GM23248 (cell line): Measurements from ENCODE around the gene KRT2. TPM values are rescaled to one million over a fixed set of nuclear protein-coding genes. Genes with fewer than 3 reads are reported as not detected.

Experiments used
- DNase-seq: peaks from one replicate; pipeline ENCODE4 v3.0.0-alpha.2; 2015
- H2AFZ ChIP-seq: fragments of 200-600 bp; sonication (generic); 2 replicates; pipeline ENCODE4 v1.6.1; 2016; ENCODE audit warnings: antibody characterized with exemption
- H3F3A ChIP-seq: fragments of 200-600 bp; sonication (generic); 2 replicates; pipeline ENCODE4 v1.6.1; 2016; ENCODE audit warnings: mild to moderate bottlenecking, antibody characterized with exemption, mixed run types; ENCODE audit not compliant: insufficient read depth
- H3K27ac ChIP-seq: fragments of 200-600 bp; sonication (generic); 2 replicates; pipeline ENCODE4 v1.5.1; 2016; ENCODE audit warnings: mild to moderate bottlenecking
- H3K27me3 ChIP-seq: fragments of 200-600 bp; sonication (generic); replicated peaks from 2 replicates; pipeline ENCODE4 v1.6.1; 2016; ENCODE audit warnings: mild to moderate bottlenecking; ENCODE audit not compliant: insufficient read depth
- H3K36me3 ChIP-seq: fragments of 200-600 bp; sonication (generic); 2 replicates; pipeline ENCODE4 v1.6.1; 2016; ENCODE audit warnings: low read depth, mild to moderate bottlenecking
- H3K4me1 ChIP-seq: fragments of 200-600 bp; sonication (generic); 2 replicates; pipeline ENCODE4 v1.6.1; 2016; ENCODE audit warnings: mild to moderate bottlenecking; ENCODE audit not compliant: insufficient read depth
- H3K4me2 ChIP-seq: fragments of 200-600 bp; sonication (generic); one replicate; pipeline ENCODE4 v1.6.1; 2016; ENCODE audit warnings: mild to moderate bottlenecking; ENCODE audit not compliant: unreplicated experiment
- H3K4me3 ChIP-seq: fragments of 200-600 bp; sonication (generic); 2 replicates; pipeline ENCODE4 v1.5.1; 2016; ENCODE audit warnings: mild to moderate bottlenecking
- H3K79me2 ChIP-seq: fragments of 200-600 bp; sonication (generic); 2 replicates; pipeline ENCODE4 v1.6.1; 2016; ENCODE audit warnings: mild to moderate bottlenecking; ENCODE audit not compliant: insufficient read depth
- H3K9ac ChIP-seq: fragments of 200-600 bp; sonication (generic); 2 replicates; pipeline ENCODE4 v1.6.1; 2016; ENCODE audit warnings: mild to moderate bottlenecking
- H3K9me2 ChIP-seq: fragments of 200-600 bp; sonication (generic); 2 replicates; pipeline ENCODE4 v1.6.1; 2016; ENCODE audit warnings: mixed run types, mild to moderate bottlenecking, moderate library complexity; ENCODE audit not compliant: insufficient read depth
- H3K9me3 ChIP-seq: fragments of 200-600 bp; sonication (generic); one replicate; pipeline ENCODE4 v1.6.1; 2017; ENCODE audit warnings: low read depth
- H4K20me1 ChIP-seq: fragments of 200-600 bp; sonication (generic); 2 replicates; pipeline ENCODE4 v1.6.0; 2016; ENCODE audit not compliant: insufficient read depth
- EZH2 ChIP-seq: fragments of 200-600 bp; sonication (generic); IDR thresholded peaks from 2 replicates; pipeline ENCODE4 v1.6.1; 2018; ENCODE audit warnings: antibody characterized with exemption, mild to moderate bottlenecking; ENCODE audit not compliant: insufficient read depth, poor library complexity, severe bottlenecking
- EZH2phosphoT487 ChIP-seq: fragments of 200-600 bp; sonication (generic); IDR thresholded peaks from 2 replicates; pipeline ENCODE4 v1.6.1; 2018; ENCODE audit warnings: antibody characterized with exemption, moderate library complexity, mild to moderate bottlenecking, low read depth; ENCODE audit not compliant: insufficient read depth
- WGBS, 2 experiments: methylation state at CpG; one replicate each; pipeline ENCODE4 v1.1.6; 2015 to 2017; ENCODE audit warnings: low lambda C conversion rate in 2 of 2, low coverage in 1 of 2; ENCODE audit errors: missing lambda C conversion rate in 2 of 2; 5-methylcytosine and 5-hydroxymethylcytosine counted together
- in situ Hi-C: fragments of 300-500 bp; cut with MboI; formaldehyde crosslinking; loops from 2 replicates; pipeline ENCODE4 v1.15.0; 2020
- polyA plus RNA-seq: library from polyadenylated mRNA; unstranded; fragments of >200 nt; fragmentation: Nextera tagmentation; extraction: Ambion mirVana; gene quantifications from 2 replicates; pipeline ENCODE4 v1.2.1, GENCODE V29; 2016
- total RNA-seq: library from RNA; depleted of rRNA; stranded (reverse); fragments of >200 nt; shearing (Covaris generic); gene quantifications from 2 replicates; pipeline ENCODE4 v1.2.3, GENCODE V29; 2014

Gene KRT2
- total and polyA plus RNA-seq, 2 experiments from 2014 or later, result not detected

DNA sequence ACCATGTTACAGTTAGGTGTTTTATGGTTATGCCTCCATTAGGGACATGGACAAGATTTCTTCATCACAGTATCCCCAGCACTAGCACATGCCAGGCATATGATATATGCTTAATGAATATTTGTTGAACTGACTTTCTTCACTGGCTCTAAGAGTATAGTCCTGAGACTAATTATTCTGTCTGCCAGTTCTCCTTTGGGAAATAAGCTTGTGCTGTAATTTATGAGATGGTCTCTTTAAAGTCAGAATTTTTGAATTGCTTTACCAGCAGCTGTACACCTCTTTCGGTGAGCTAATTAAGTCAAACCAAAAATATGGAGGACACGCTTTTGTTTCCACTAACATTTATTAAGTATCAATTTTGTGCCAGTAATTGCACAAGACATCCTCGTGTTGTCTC is 45.9 kb downstream of the KRT2 start:
- no peak overlapping the region for H3K4me2 ChIP-seq
- H2AFZ ChIP-seq, result no peak overlapping the region
- 20% methylated on average over 3 of the region's 3 CpGs for WGBS, 2 experiments
- no peak for DNase-seq
- no peaks in the 10 kb centered on the region for H4K20me1 ChIP-seq
- no peaks in the 10 kb centered on the region for H3K9me2 ChIP-seq
- no peaks in the 10 kb centered on the region for H3F3A ChIP-seq
- no peaks in the 10 kb centered on the region for H3K36me3 ChIP-seq
- H3K4me1 ChIP-seq, result 0 out of 2 replicates have a peak, but pooled peaks cover 4% of the 10 kb centered on the region
- TF ChIP-seq EZH2phosphoT487 (no peak), EZH2 (no peak)
- H3K9me3 ChIP-seq, result no peaks in the 10 kb centered on the region
- H3K9ac ChIP-seq, result no peak overlapping the region
- no peaks in the 10 kb centered on the region for H3K79me2 ChIP-seq
- H3K27ac ChIP-seq, result no peak overlapping the region
- peaks cover 51% of the 10 kb centered on the region for H3K27me3 ChIP-seq
- in situ Hi-C loops, result no loop called here
- no peak overlapping the region for H3K4me3 ChIP-seq

DNA sequence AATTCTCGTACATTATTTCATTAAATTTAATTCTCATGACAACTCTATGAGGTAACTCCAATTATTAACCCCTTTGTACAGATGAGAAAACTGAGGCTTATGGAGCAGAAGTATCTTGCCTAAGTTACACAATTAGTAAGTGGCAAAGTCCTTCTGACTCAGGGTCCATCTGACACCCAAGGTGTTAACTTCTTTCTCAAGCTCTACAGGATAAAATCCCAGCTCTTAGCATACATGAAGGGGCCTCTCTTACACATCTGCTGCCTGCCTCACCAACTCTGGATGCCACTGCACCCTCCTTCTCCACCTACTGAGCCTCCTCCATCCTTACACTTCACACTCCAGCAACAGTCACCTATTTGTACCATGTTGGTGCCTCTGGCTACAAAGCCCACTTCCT is 46.5 kb downstream of the KRT2 start:
- H3K4me2 ChIP-seq, result no peak overlapping the region
- 53 to 59% methylated on average over 1 of the region's 1 CpG for WGBS, 2 experiments
- no peak overlapping the region for H3K4me3 ChIP-seq
- H3K79me2 ChIP-seq, result no peaks in the 10 kb centered on the region
- TF ChIP-seq EZH2 (no peak), EZH2phosphoT487 (no peak)
- H3F3A ChIP-seq, result no peaks in the 10 kb centered on the region
- H2AFZ ChIP-seq, result no peak overlapping the region
- H3K9me2 ChIP-seq, result no peaks in the 10 kb centered on the region
- H4K20me1 ChIP-seq, result no peaks in the 10 kb centered on the region
- in situ Hi-C loops, result no loop called here
- no peak overlapping the region for H3K27ac ChIP-seq
- no peak overlapping the region for H3K9ac ChIP-seq
- DNase-seq, result no peak
- 0 out of 2 replicates have a peak, but pooled peaks cover 4% of the 10 kb centered on the region for H3K4me1 ChIP-seq
- peaks cover 51% of the 10 kb centered on the region for H3K27me3 ChIP-seq
- H3K36me3 ChIP-seq, result no peaks in the 10 kb centered on the region
- H3K9me3 ChIP-seq, result no peaks in the 10 kb centered on the region

DNA sequence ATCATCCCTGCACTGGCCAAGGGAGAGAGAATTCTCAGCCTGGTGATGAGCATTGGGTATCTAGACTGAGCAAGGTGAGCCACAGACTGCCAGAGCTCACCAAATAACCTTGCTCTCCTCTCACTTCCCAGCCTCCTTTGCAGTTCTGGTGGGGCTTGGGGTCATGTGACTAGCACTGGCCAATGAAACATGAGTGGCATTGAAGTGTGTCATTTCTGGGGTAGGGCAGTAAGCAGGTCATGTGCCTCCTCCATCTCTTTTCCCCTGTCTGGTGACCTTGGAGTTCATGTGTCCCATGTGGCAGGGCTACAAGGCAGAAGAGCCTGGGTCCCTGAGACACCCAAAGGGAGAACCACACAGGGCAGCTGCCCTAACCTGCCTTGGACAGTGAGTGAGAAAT is 47.2 kb downstream of the KRT2 start:
- Histone ChIP-seq H3F3A (no peaks in the 10 kb centered on the region), H3K27ac (no peak overlapping the region), H3K9ac (no peak overlapping the region), H3K9me3 (no peaks in the 10 kb centered on the region), H3K4me3 (no peak overlapping the region), H4K20me1 (no peaks in the 10 kb centered on the region), H3K9me2 (no peaks in the 10 kb centered on the region), H3K36me3 (no peaks in the 10 kb centered on the region), H3K4me1 (0 out of 2 replicates have a peak, but pooled peaks cover 4% of the 10 kb centered on the region), H3K27me3 (peaks cover 52% of the 10 kb centered on the region), H3K79me2 (no peaks in the 10 kb centered on the region), H2AFZ (no peak overlapping the region), H3K4me2 (no peak overlapping the region)
- TF ChIP-seq EZH2phosphoT487 (no peak), EZH2 (no peak)
- in situ Hi-C loops, result no loop called here
- no peak for DNase-seq

DNA sequence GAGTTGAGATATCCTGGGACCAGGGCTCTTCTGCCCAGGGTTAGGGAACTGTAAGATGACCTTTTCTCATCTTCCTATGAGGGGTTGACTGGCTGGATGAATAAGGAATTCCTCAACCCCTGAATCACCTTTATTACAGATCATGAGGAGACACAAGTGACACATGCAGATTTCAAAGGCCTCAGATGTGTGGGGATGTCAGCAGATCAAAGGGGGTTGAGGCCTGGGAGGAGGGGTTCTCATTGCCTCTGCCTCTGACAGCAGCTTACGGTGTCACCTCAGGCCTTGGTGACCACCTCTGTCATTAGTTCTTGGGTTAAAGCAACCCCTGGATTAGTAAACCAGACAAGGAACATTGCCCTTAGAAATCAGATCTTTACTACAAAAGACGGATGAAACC is 48.7 kb downstream of the KRT2 start:
- peaks cover 52% of the 10 kb centered on the region for H3K27me3 ChIP-seq
- H3K79me2 ChIP-seq, result no peaks in the 10 kb centered on the region
- no peak overlapping the region for H3K9ac ChIP-seq
- peak; percentile 52 for DNase-seq
- H3F3A ChIP-seq, result no peaks in the 10 kb centered on the region
- no peaks in the 10 kb centered on the region for H3K9me3 ChIP-seq
- TF ChIP-seq EZH2phosphoT487 (no peak), EZH2 (no peak)
- H2AFZ ChIP-seq, result no peak overlapping the region
- H3K4me3 ChIP-seq, result no peak overlapping the region
- H3K36me3 ChIP-seq, result no peaks in the 10 kb centered on the region
- H4K20me1 ChIP-seq, result no peaks in the 10 kb centered on the region
- H3K4me1 ChIP-seq, result 0 out of 2 replicates have a peak, but pooled peaks cover 4% of the 10 kb centered on the region
- H3K9me2 ChIP-seq, result no peaks in the 10 kb centered on the region
- no peak overlapping the region for H3K27ac ChIP-seq
- H3K4me2 ChIP-seq, result no peak overlapping the region
- WGBS, 2 experiments, result 80 to 82% methylated on average over 2 of the region's 2 CpGs
- in situ Hi-C loops, result no loop called here

DNA sequence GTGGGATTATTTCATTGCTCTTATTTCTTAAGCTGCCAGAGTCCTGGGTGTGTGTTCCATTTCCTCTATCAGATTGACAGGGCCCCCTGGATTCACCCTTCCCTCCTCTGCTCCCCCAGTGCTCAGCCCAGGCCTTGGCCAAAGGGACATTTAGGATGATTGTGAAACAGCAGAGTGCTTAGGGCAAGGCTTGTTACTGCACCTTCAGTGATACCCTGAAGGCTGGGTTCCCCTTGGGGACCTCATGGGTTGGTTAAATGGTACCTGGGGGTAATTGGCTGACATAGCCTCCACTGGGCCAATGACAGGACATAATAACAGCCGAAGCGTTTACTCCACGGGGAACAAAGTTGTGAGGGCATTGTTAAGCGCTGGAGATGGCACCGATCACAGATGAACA is 49.5 kb downstream of the KRT2 start:
- Histone ChIP-seq H3K36me3 (no peaks in the 10 kb centered on the region), H4K20me1 (no peaks in the 10 kb centered on the region), H3K4me1 (0 out of 2 replicates have a peak, but pooled peaks cover 4% of the 10 kb centered on the region), H3K27me3 (peaks cover 50% of the 10 kb centered on the region), H3K4me3 (no peak overlapping the region), H3F3A (no peaks in the 10 kb centered on the region), H3K79me2 (no peaks in the 10 kb centered on the region), H3K9me3 (no peaks in the 10 kb centered on the region), H3K27ac (no peak overlapping the region), H3K4me2 (no peak overlapping the region), H3K9ac (no peak overlapping the region), H3K9me2 (no peaks in the 10 kb centered on the region), H2AFZ (no peak overlapping the region)
- in situ Hi-C loops, result no loop called here
- DNase-seq, result no peak
- 78% methylated on average over 5 of the region's 5 CpGs for WGBS, 2 experiments
- TF ChIP-seq EZH2phosphoT487, result no peak
- no peak for TF ChIP-seq EZH2
